ENCODE measurements around the gene MEGF11. TPM values are rescaled to one million over a fixed set of nuclear protein-coding genes. Genes with fewer than 3 reads are reported as not detected.

The MEGF11 gene
- polyA plus RNA-seq, 1 of the 3 experiments (the other 2 are of a cell fraction) = not detected

DNA sequence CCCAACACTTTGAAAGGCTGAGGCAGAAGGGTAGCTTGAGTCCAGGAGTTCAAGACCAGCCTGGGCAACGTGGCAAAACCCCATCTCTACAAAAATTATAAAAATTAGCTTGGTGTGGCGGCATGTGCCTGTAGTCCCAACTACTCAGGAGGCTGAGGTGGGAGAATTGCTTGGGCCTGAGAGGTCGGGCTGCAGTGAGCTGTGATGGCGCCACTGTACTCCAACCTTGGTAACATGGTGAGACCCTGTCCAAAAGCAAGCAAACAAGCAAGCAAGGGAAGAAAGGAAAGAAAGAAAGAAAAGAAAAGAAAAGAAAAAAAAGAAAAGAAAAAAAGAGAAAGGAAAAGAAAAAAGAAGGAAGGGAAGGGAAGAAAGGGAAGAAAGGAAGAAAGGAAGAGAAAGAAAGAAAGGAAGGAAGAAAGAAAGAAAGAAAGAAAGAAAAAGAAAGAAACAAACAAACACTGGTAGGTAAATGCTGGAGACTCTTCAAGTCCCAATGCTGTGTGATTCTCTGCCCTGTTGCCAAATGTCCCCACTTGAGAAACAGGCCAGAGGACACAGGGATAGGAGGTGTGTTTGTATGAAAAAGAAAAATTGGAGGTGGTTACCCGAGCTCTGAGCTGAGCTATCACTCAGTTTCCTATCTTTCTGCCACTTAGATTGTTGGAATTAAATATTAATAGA, 263.1 kb downstream of the MEGF11 start:
- ChIA-PET CTCF (interaction anchor here (0.7 to 2.6 kb wide), 3 partner anchors 9 to 301 kb away, joined by 3 to 13 read pairs (median 4); no protein-coding TSS in a partner anchor), POLR2A (no interaction called here)
- Histone ChIP-seq H3K9me3 (no peaks in the 10 kb centered on the region), H3K4me1 (ENCODE audit: control insufficient read depth in 1 of 2, insufficient read depth in 2 of 2, low read depth in 1 of 2, low read length in 1 of 2) (peaks cover 0 to 30% of the 10 kb centered on the region in 2 experiments; a peak in 1 of 4 replicates), H3K27ac (ENCODE audit: low read depth in 2 of 2, low read length in 1 of 2) (no peak overlapping the region), H2AFZ (ENCODE audit: low read depth) (no peak overlapping the region), H4K20me1 (ENCODE audit: insufficient read depth) (no peaks in the 10 kb centered on the region), H3K4me3 (ENCODE audit: low read depth in 2 of 2, low read length in 1 of 2) (no peak overlapping the region), H3K27me3 (ENCODE audit: insufficient read depth) (peaks cover 26% of the 10 kb centered on the region; the same call in 1 of the 2 replicates), H3K79me2 (ENCODE audit: insufficient read depth) (no peaks in the 10 kb centered on the region), H3K36me3 (replicated peaks in 1 of 2; ENCODE audit: control insufficient read depth in 1 of 2, insufficient read depth in 2 of 2, low read length in 1 of 2) (no peaks in the 10 kb centered on the region), H3K9me2 (no peaks in the 10 kb centered on the region), H3F3A (replicated peaks; ENCODE audit: insufficient read depth) (no peaks in the 10 kb centered on the region), H3K4me2 (no peak overlapping the region), H3K9ac (no peak overlapping the region)
- TF ChIP-seq, protein P1, sequence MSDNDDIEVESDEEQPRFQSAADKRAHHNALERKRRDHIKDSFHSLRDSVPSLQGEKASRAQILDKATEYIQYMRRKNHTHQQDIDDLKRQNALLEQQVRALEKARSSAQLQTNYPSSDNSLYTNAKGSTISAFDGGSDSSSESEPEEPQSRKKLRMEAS (IDR thresholded peaks at IDR 0.05; ENCODE audit: low read depth) = no peak
- no peak for TF ChIP-seq MEF2A (IDR thresholded peaks at IDR 0.05; ENCODE audit: borderline replicate concordance, low read depth)
- no peak for TF ChIP-seq TCF12 (IDR thresholded peaks at IDR 0.05)
- no peak for TF ChIP-seq EP300 (IDR thresholded peaks at IDR 0.05; ENCODE audit: borderline replicate concordance in 1 of 2, low read depth in 1 of 2, low read length in 1 of 2)
- TF ChIP-seq, protein P2, sequence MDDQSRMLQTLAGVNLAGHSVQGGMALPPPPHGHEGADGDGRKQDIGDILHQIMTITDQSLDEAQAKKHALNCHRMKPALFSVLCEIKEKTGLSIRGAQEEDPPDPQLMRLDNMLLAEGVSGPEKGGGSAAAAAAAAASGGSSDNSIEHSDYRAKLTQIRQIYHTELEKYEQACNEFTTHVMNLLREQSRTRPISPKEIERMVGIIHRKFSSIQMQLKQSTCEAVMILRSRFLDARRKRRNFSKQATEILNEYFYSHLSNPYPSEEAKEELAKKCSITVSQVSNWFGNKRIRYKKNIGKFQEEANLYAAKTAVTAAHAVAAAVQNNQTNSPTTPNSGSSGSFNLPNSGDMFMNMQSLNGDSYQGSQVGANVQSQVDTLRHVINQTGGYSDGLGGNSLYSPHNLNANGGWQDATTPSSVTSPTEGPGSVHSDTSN (IDR thresholded peaks at IDR 0.05) = no peak
- no peak for TF ChIP-seq FOSL2 (IDR thresholded peaks at IDR 0.05; ENCODE audit: borderline replicate concordance, low read depth)
- no peak for TF ChIP-seq SIN3A (IDR thresholded peaks at IDR 0.05; ENCODE audit: borderline replicate concordance, low read depth, low read length)
- no peak for TF ChIP-seq POLR2AphosphoS5 (IDR thresholded peaks at IDR 0.05; ENCODE audit: low read depth, low read length)
- no peak for TF ChIP-seq JUND (IDR thresholded peaks at IDR 0.05)
- DNase-seq = no peak
- WGBS (ENCODE audit: low lambda C conversion rate) = 37% methylated on average over 5 of the region's 5 CpGs

DNA sequence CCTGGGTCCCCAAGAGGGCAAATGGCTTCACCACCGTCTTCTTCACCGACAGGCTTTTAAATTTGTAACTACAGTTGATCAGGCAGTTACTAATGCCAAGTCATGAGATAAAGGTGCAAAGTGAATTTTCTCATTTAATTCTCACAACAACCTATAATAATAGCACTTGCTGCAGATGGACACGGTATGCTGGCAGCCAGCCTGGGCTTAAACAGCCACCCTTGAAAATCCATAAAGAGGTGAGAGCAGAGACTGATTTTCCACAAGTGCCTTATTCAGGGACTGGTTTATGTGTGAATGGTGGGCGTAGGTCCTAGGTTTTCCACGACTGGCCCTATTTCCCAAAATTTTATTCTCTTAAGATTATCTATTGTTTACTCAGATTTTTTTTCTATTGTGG, 266.4 kb downstream of the MEGF11 start:
- H3K4me3 ChIP-seq (ENCODE audit: low read depth in 2 of 2, low read length in 1 of 2) = no peak overlapping the region
- peaks cover 26% of the 10 kb centered on the region; the same call in 1 of the 2 replicates for H3K27me3 ChIP-seq (ENCODE audit: insufficient read depth)
- H3K9me3 ChIP-seq = no peaks in the 10 kb centered on the region
- H3F3A ChIP-seq (replicated peaks; ENCODE audit: insufficient read depth) = no peaks in the 10 kb centered on the region
- H3K36me3 ChIP-seq (replicated peaks in 1 of 2; ENCODE audit: control insufficient read depth in 1 of 2, insufficient read depth in 2 of 2, low read length in 1 of 2) = no peaks in the 10 kb centered on the region
- H3K79me2 ChIP-seq (ENCODE audit: insufficient read depth) = no peaks in the 10 kb centered on the region
- no peak overlapping the region for H2AFZ ChIP-seq (ENCODE audit: low read depth)
- no peaks in the 10 kb centered on the region for H4K20me1 ChIP-seq (ENCODE audit: insufficient read depth)
- H3K27ac ChIP-seq (ENCODE audit: low read depth in 2 of 2, low read length in 1 of 2) = no peak overlapping the region
- H3K4me2 ChIP-seq = no peak overlapping the region
- 40% methylated on average over 5 of the region's 5 CpGs for WGBS (ENCODE audit: low lambda C conversion rate)
- no peak overlapping the region for H3K9ac ChIP-seq
- H3K9me2 ChIP-seq = no peaks in the 10 kb centered on the region
- CTCF ChIA-PET = no interaction called here
- no peak for DNase-seq
- POLR2A ChIA-PET = no interaction called here
- no peak for TF ChIP-seq RFX5 (IDR thresholded peaks at IDR 0.05; ENCODE audit: low read length)
- TF ChIP-seq, protein P1 (IDR thresholded peaks at IDR 0.05; ENCODE audit: low read depth) = no peak
- TF ChIP-seq, protein P3, sequence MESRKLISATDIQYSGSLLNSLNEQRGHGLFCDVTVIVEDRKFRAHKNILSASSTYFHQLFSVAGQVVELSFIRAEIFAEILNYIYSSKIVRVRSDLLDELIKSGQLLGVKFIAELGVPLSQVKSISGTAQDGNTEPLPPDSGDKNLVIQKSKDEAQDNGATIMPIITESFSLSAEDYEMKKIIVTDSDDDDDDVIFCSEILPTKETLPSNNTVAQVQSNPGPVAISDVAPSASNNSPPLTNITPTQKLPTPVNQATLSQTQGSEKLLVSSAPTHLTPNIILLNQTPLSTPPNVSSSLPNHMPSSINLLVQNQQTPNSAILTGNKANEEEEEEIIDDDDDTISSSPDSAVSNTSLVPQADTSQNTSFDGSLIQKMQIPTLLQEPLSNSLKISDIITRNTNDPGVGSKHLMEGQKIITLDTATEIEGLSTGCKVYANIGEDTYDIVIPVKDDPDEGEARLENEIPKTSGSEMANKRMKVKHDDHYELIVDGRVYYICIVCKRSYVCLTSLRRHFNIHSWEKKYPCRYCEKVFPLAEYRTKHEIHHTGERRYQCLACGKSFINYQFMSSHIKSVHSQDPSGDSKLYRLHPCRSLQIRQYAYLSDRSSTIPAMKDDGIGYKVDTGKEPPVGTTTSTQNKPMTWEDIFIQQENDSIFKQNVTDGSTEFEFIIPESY (IDR thresholded peaks at IDR 0.05; ENCODE audit: borderline replicate concordance, low read depth) = no peak
- TF ChIP-seq, protein P4, sequence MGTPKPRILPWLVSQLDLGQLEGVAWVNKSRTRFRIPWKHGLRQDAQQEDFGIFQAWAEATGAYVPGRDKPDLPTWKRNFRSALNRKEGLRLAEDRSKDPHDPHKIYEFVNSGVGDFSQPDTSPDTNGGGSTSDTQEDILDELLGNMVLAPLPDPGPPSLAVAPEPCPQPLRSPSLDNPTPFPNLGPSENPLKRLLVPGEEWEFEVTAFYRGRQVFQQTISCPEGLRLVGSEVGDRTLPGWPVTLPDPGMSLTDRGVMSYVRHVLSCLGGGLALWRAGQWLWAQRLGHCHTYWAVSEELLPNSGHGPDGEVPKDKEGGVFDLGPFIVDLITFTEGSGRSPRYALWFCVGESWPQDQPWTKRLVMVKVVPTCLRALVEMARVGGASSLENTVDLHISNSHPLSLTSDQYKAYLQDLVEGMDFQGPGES (IDR thresholded peaks at IDR 0.05; ENCODE audit: low read depth, low read length) = no peak
- H3K4me1 ChIP-seq (ENCODE audit: control insufficient read depth in 1 of 2, insufficient read depth in 2 of 2, low read depth in 1 of 2, low read length in 1 of 2) = peaks cover 0 to 6% of the 10 kb centered on the region in 2 experiments; a peak in 1 of 4 replicates
